Spleen (tissue), 11 donors: ENCODE results near the gene PDE6A. TPM values are rescaled to one million over a fixed set of nuclear protein-coding genes. Genes with fewer than 3 reads are reported as not detected.

Experiments used
- DNase-seq: peaks from one replicate; pipeline ENCODE4 v3.0.0-alpha.2; 2020
- H3K27ac ChIP-seq, 8 donors: fragments of 200-600 bp; sonication (generic) in 7 of 8; 1 replicate in 4 of 8; 2 replicates in 4 of 8; pipeline versions ENCODE4 v1.5.0 to v1.8.0; 2016 to 2021; ENCODE audit warnings: inconsistent platforms in 4 of 8, mild to moderate bottlenecking in 4 of 8, moderate library complexity in 1 of 8
- H3K27me3 ChIP-seq, 7 donors: fragments of 200-600 bp; sonication (generic) in 6 of 7; replicated peaks in 1 of 7; 1 replicate in 4 of 7; 2 replicates in 3 of 7; pipeline versions ENCODE4 v1.5.0 to v1.8.0; 2016 to 2021; ENCODE audit warnings: inconsistent platforms in 3 of 7, mild to moderate bottlenecking in 1 of 7
- H3K36me3 ChIP-seq, 6 donors: fragments of 200-600 bp; sonication (generic) in 5 of 6; 1 replicate in 4 of 6; 2 replicates in 2 of 6; pipeline versions ENCODE4 v1.5.0 to v1.8.0; 2016 to 2021; ENCODE audit warnings: inconsistent platforms in 2 of 6
- H3K4me1 ChIP-seq, 6 donors: fragments of 200-600 bp; sonication (generic) in 5 of 6; 1 replicate in 3 of 6; 2 replicates in 3 of 6; pipeline versions ENCODE4 v1.5.0 to v1.8.0; 2016 to 2021; ENCODE audit warnings: inconsistent platforms in 3 of 6
- H3K4me3 ChIP-seq, 8 donors: fragments of 200-600 bp; sonication (generic) in 7 of 8; 1 replicate in 4 of 8; 2 replicates in 4 of 8; pipeline versions ENCODE4 v1.5.0 to v1.8.0; 2016 to 2021; ENCODE audit warnings: inconsistent platforms in 4 of 8, mild to moderate bottlenecking in 4 of 8, moderate library complexity in 2 of 8
- H3K9me3 ChIP-seq, 8 donors: fragments of 200-600 bp; sonication (generic) in 7 of 8; 1 replicate in 4 of 8; 2 replicates in 4 of 8; pipeline versions ENCODE4 v1.5.0 to v1.8.0; 2016 to 2021; ENCODE audit warnings: inconsistent platforms in 4 of 8
- POLR2A ChIP-seq, 3 donors: fragments of 450-650 bp; IDR thresholded peaks; one replicate each; pipeline ENCODE4 v1.5.1; 2017; ENCODE audit warnings: antibody characterized with exemption in 3 of 3, mild to moderate bottlenecking in 1 of 3
- POLR2AphosphoS5 ChIP-seq, 3 donors: sonication (generic); formaldehyde crosslinking; IDR thresholded peaks; one replicate each; pipeline ENCODE4 v1.5.1; 2017; ENCODE audit warnings: antibody characterized with exemption in 3 of 3
- WGBS, 5 donors: extraction: QIAGEN DNeasy Blood & Tissue Kit in 3 of 5; methylation state at CpG; one replicate each; pipeline versions ENCODE4 v1.1.5 to v1.1.7; 2013 to 2018; 5-methylcytosine and 5-hydroxymethylcytosine counted together
- intact Hi-C: fragments of 100-400 bp; cut with DNase I; formaldehyde crosslinking; loops from one replicate; pipeline ENCODE4 v1.15.0; 2023; ENCODE audit warnings: low total_unique reads
- polyA plus RNA-seq, 3 donors: library from polyadenylated mRNA; stranded (reverse); fragments of 200-250 nt; gene quantifications; one replicate each; pipeline ENCODE4 v1.2.1, GENCODE V29; 2013
- total RNA-seq, 7 donors: library from RNA; depleted of rRNA in 3 of 7; stranded (reverse); fragments of >200 nt in 3 of 7; fragmentation: NEBNext Ultra II Directional in 4 of 7; extraction: Animal tissue kit (Norgen Biotek cat#: 25700) in 4 of 7; gene quantifications; one replicate each; pipeline versions ENCODE4 v1.1.0 to v1.2.1, GENCODE V29; 2016 to 2021
- TF ChIP-seq, protein P1 (sequence below), 11 experiments: fragments of 200-600 bp in 7 of 11; fragments of 450-650 bp in 4 of 11; sonication (generic) in 4 of 11; IDR thresholded peaks in 8 of 11; conservative IDR thresholded peaks in 3 of 11; 1 replicate in 7 of 11; 2 replicates in 4 of 11; pipeline versions ENCODE4 v1.4.0 to v1.8.0; 2016 to 2021; ENCODE audit warnings: antibody characterized with exemption in 11 of 11, inconsistent platforms in 4 of 11, mild to moderate bottlenecking in 1 of 11
- donor health status: healthy with polysubstance abuse.
- donor health status: DM: no; HTN: no; CAD: no; lungs with moderate emphysema.
- donor health status: DM: no; HTN: no; CAD: no.
- donor health status: Bipolar disorder and iron deficiency.
- donor health status: healthy.
- donor health status: DM: no; HTN: no; CAD: no.
- donor health status: DM: yes; HTN: yes; CAD: no.

Gene PDE6A
- total and polyA plus RNA-seq, 10 donors = not detected

GRCh38 chr5:149939546-149939945 is 5.0 kb downstream of the PDE6A start:
- peaks cover 0 to 30% (median 3%) of the 10 kb centered on the region in 6 donors for H3K4me1 ChIP-seq
- no peak overlapping the region for H3K4me3 ChIP-seq
- H3K9me3 ChIP-seq = no peaks in the 10 kb centered on the region
- peak overlapping the region in 4 of 8 donors; percentile 22 to 42 (median 26) for H3K27ac ChIP-seq
- WGBS, 5 donors = 40 to 72% (median 48%) methylated on average over 6 of the region's 6 CpGs
- no peaks in the 10 kb centered on the region for H3K27me3 ChIP-seq
- intact Hi-C loops = no loop called here
- H3K36me3 ChIP-seq = no peaks in the 10 kb centered on the region
- TF ChIP-seq POLR2AphosphoS5 (IDR thresholded peaks at IDR 0.05) (no peak), POLR2A (IDR thresholded peaks at IDR 0.05) (no peak)
- TF ChIP-seq, protein P1, sequence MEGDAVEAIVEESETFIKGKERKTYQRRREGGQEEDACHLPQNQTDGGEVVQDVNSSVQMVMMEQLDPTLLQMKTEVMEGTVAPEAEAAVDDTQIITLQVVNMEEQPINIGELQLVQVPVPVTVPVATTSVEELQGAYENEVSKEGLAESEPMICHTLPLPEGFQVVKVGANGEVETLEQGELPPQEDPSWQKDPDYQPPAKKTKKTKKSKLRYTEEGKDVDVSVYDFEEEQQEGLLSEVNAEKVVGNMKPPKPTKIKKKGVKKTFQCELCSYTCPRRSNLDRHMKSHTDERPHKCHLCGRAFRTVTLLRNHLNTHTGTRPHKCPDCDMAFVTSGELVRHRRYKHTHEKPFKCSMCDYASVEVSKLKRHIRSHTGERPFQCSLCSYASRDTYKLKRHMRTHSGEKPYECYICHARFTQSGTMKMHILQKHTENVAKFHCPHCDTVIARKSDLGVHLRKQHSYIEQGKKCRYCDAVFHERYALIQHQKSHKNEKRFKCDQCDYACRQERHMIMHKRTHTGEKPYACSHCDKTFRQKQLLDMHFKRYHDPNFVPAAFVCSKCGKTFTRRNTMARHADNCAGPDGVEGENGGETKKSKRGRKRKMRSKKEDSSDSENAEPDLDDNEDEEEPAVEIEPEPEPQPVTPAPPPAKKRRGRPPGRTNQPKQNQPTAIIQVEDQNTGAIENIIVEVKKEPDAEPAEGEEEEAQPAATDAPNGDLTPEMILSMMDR (IDR thresholded peaks at IDR 0.05 in 8 of 11, conservative IDR thresholded peaks at IDR 0.05 in 3 of 11) = no peak
- DNase-seq = no peak

DNA sequence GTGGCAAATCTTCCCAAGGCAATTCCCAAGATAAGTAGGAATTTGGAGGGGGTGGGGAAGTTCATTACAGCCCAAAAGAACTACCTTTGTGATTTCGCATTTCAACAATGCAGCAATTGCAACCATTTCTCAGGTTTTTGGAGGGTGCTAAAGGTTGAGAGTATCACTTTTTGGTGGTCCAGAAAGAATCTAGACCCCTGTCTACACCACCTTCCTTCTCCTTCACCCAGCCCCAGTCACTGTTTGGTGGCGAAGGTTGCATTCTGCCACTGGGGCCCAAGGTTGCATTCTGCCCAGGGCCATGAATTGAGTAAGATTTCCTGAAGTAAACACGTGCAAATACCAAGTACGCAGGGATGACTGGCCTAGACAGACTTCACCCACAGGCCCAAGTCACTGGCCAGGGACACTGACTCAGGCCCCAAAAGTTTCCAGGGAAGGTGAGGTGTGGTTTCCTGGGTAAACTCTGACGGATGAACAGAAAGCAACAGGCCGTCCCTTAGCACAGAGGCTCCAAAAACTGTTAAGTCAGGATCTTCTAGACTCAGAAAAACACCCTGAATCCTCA is 5.7 kb downstream of the PDE6A start:
- Histone ChIP-seq H3K4me1 (peaks cover 0 to 30% (median 3%) of the 10 kb centered on the region in 6 donors), H3K9me3 (no peaks in the 10 kb centered on the region), H3K27me3 (no peaks in the 10 kb centered on the region), H3K36me3 (no peaks in the 10 kb centered on the region), H3K27ac (peak overlapping the region in 4 of 8 donors; percentile 10 to 42 (median 23)), H3K4me3 (no peak overlapping the region)
- intact Hi-C loops = no loop called here
- TF ChIP-seq, protein P1 (IDR thresholded peaks at IDR 0.05 in 8 of 11, conservative IDR thresholded peaks at IDR 0.05 in 3 of 11) = no peak
- TF ChIP-seq POLR2A (IDR thresholded peaks at IDR 0.05) = no peak
- TF ChIP-seq POLR2AphosphoS5 (IDR thresholded peaks at IDR 0.05) = no peak
- no peak for DNase-seq
- 50 to 84% (median 61%) methylated on average over 6 of the region's 6 CpGs for WGBS, 5 donors

- no peak overlapping the region for H3K27ac ChIP-seq
- DNase-seq = no peak
- intact Hi-C loops = no loop called here
- H3K36me3 ChIP-seq = no peaks in the 10 kb centered on the region
- WGBS, 5 donors = 28 to 46% (median 30%) methylated on average over 2 of the region's 2 CpGs
- no peaks in the 10 kb centered on the region for H3K9me3 ChIP-seq
- H3K4me3 ChIP-seq = no peak overlapping the region
- H3K4me1 ChIP-seq = peaks cover 0 to 30% (median 3%) of the 10 kb centered on the region in 6 donors
- TF ChIP-seq POLR2A (IDR thresholded peaks at IDR 0.05) = no peak
- TF ChIP-seq POLR2AphosphoS5 (IDR thresholded peaks at IDR 0.05) = no peak
- TF ChIP-seq, protein P1 (IDR thresholded peaks at IDR 0.05 in 8 of 11, conservative IDR thresholded peaks at IDR 0.05 in 3 of 11) = no peak
- H3K27me3 ChIP-seq = no peaks in the 10 kb centered on the region
These were observed 6.3 kb downstream of the PDE6A start for GRCh38 chr5:149938279-149938678.

- peaks cover 0 to 7% (median 0%) of the 10 kb centered on the region in 7 donors for H3K27me3 ChIP-seq
- no peaks in the 10 kb centered on the region for H3K36me3 ChIP-seq
- DNase-seq = no peak
- H3K4me3 ChIP-seq = no peak overlapping the region
- intact Hi-C loops = no loop called here
- H3K27ac ChIP-seq = no peak overlapping the region
- H3K4me1 ChIP-seq = peaks cover 0 to 30% (median 3%) of the 10 kb centered on the region in 6 donors
- no peaks in the 10 kb centered on the region for H3K9me3 ChIP-seq
- 50 to 75% (median 64%) methylated on average over 1 of the region's 1 CpG for WGBS, 5 donors
- TF ChIP-seq POLR2A (IDR thresholded peaks at IDR 0.05) = no peak
- no peak for TF ChIP-seq POLR2AphosphoS5 (IDR thresholded peaks at IDR 0.05)
- TF ChIP-seq, protein P1 (IDR thresholded peaks at IDR 0.05 in 8 of 11, conservative IDR thresholded peaks at IDR 0.05 in 3 of 11) = no peak
These were observed 7.0 kb downstream of the PDE6A start for GRCh38 chr5:149937610-149938009.
